Mucosa of descending colon (tissue), 3 donors: ENCODE data around the gene FBXO11. TPM values are rescaled to one million over a fixed set of nuclear protein-coding genes. Genes with fewer than 3 reads are reported as not detected.

Experiments
- ATAC-seq: fragments of 200-7000 bp; cut with Tn5 transposase; one replicate; pipeline ENCODE4 v1.9.1; 2020; ENCODE audit warnings: mild to moderate bottlenecking, moderate library complexity
- DNase-seq, 3 donors: peaks; one replicate each; pipeline ENCODE4 v3.0.0-alpha.2; 2020
- H3K36me3 ChIP-seq: fragments of 200-600 bp; one replicate; pipeline ENCODE4 v1.8.0; 2021; ENCODE audit warnings: low read depth, mild to moderate bottlenecking
- H3K4me1 ChIP-seq: fragments of 200-600 bp; one replicate; pipeline ENCODE4 v1.8.0; 2021; ENCODE audit warnings: low read depth, mild to moderate bottlenecking
- H3K4me3 ChIP-seq: fragments of 200-600 bp; one replicate; pipeline ENCODE4 v1.8.0; 2021; ENCODE audit warnings: mild to moderate bottlenecking
- H3K9me3 ChIP-seq: fragments of 200-600 bp; one replicate; pipeline ENCODE4 v1.8.0; 2021; ENCODE audit warnings: mild to moderate bottlenecking
- CTCF ChIP-seq: fragments of 200-600 bp; IDR thresholded peaks from one replicate; pipeline ENCODE4 v1.8.0; 2022; ENCODE audit warnings: antibody characterized with exemption, mild to moderate bottlenecking
- intact Hi-C, 2 donors: fragments of 100-400 bp; cut with DNase I in 1 of 2; cut with micrococcal nuclease in 1 of 2; formaldehyde crosslinking; loops; one replicate each; pipeline versions ENCODE4 v1.11.0 to v1.11.1; 2022; cut with DNase I, micrococcal nuclease
- long read RNA-seq, 2 donors: library from polyadenylated mRNA; unstranded; transcript quantifications; one replicate each; pipeline ENCODE4 v2.0.0, GENCODE V29; 2019 to 2021
- total RNA-seq, 3 donors: library from RNA; stranded (reverse); fragmentation: NEBNext Ultra II Directional in 2 of 3; extraction: Animal tissue kit (Norgen Biotek cat#: 25700) in 2 of 3; gene quantifications; one replicate each; pipeline versions ENCODE4 v1.2.1 to v1.2.4, GENCODE V29; 2021 to 2023
- donor health status: DM: no; HTN: no; CAD: no; lungs with moderate emphysema.
- donor health status: DM: no; HTN: no; CAD: no.
- donor health status: DM: no; HTN: yes; CAD: no.

Gene FBXO11
- total RNA-seq = 10 to 100 TPM; 40.7 to 70.4 (median 46.7) TPM
- long read RNA-seq, donor 1, full-length matches to known transcripts = 27 of 42 reads
- long read RNA-seq, donor 1, partial matches to known transcripts = 6 of 42 reads
- long read RNA-seq, donor 1, other reads (novel, unspliced or antisense) = 9 of 42 reads
- long read RNA-seq, donor 2, partial matches to known transcripts = 2 of 4 reads
- long read RNA-seq, donor 2, other reads (novel, unspliced or antisense) = 1 of 4 reads

DNA sequence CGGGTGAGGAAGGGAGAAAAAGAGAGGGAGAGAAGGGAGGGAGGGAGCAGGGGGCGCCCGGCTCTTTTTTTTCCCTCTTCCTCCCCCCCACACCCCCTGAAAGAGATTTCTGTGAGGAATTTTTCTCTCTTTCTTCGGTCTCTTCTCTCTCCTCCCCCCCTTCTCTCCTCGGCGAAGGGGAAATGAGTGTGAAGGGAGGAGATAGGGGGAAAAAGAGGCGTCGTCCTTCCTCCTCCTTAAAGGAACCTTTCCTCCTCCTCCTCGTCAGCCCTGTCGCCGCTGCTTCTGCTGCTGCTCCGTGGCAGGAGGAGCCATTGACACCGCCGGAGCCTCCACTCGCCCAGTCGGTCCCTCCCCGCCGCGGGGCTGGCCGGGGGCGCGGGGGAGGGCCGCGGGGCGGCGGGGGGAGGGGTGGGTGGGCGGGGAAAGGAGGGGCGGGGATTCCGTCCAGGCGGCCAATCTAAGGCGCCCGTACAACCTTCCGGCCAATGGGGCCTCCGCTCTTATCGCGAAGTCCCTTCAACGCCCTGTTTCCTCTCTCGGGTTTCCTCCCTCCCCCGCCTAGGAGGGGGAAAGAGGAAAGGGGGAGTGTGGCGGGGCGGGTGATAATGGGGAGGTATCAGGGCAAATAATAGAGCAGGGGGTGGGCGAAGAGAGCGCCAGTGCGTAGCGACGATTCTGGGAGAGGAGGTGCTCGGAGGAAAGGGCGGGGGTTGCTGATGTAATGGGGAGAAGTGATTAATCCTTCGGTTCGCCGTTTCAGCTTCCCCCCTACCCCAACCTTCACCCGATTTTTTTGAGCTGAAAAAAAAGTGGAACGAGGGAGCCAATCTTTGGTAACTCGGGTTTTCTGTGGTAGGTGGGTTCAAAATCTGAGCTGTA is at the start of gene FBXO11:
FBXO11 (minus strand) TSS at position 342 of the 882 bp plus-strand sequence. CDS start 778 bp downstream, outside the sequence.
- Histone ChIP-seq H3K36me3 (no peaks in the 10 kb centered on the region), H3K4me3 (peak within 1 kb of the TSS; percentile 93), H3K4me1 (peaks cover 8% of the 10 kb centered on the region), H3K9me3 (no peaks in the 10 kb centered on the region)
- peak; percentile 89 for ATAC-seq
- DNase-seq = peak; percentile 93 to 96 (median 94)
- intact Hi-C loops = loop anchor here in 1 of 2 donors (5.0 kb wide), 1 partner anchor 201 kb away; no protein-coding TSS in a partner anchor
- TF ChIP-seq CTCF = no peak

- no peak for TF ChIP-seq CTCF
- no peaks in the 10 kb centered on the region for H3K9me3 ChIP-seq
- no peak overlapping the region for H3K4me3 ChIP-seq
- H3K4me1 ChIP-seq = no peaks in the 10 kb centered on the region
- ATAC-seq (no peak), DNase-seq (no peak)
- intact Hi-C loops = no loop called here
- no peaks in the 10 kb centered on the region for H3K36me3 ChIP-seq
These were observed 44.3 kb upstream of the FBXO11 start for GRCh38 chr2:47950340-47951301.

DNA sequence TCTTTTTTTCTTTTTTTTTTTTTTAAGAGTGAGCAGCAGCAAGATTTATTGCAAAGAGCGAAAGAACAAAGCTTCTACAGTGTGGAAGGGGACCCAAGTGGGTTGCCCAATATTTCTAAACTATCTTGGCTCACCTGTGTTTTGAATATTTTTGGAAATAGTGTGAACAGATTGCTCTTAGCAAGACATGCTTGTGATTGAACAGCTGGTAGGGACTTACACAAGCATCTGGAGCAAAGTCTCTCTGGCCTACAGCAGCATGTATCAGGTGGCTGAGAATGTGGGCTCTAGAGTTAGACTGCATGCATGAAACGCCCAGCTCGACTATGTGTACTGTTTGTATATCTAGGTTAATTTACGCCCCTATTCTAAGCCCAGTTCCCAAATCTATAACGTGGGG is 40.3 kb upstream of the FBXO11 start:
- no peaks in the 10 kb centered on the region for H3K4me1 ChIP-seq
- H3K9me3 ChIP-seq = no peaks in the 10 kb centered on the region
- intact Hi-C loops = no loop called here
- H3K36me3 ChIP-seq = no peaks in the 10 kb centered on the region
- H3K4me3 ChIP-seq = no peak overlapping the region
- ATAC-seq = no peak
- no peak for DNase-seq
- no peak for TF ChIP-seq CTCF

DNA sequence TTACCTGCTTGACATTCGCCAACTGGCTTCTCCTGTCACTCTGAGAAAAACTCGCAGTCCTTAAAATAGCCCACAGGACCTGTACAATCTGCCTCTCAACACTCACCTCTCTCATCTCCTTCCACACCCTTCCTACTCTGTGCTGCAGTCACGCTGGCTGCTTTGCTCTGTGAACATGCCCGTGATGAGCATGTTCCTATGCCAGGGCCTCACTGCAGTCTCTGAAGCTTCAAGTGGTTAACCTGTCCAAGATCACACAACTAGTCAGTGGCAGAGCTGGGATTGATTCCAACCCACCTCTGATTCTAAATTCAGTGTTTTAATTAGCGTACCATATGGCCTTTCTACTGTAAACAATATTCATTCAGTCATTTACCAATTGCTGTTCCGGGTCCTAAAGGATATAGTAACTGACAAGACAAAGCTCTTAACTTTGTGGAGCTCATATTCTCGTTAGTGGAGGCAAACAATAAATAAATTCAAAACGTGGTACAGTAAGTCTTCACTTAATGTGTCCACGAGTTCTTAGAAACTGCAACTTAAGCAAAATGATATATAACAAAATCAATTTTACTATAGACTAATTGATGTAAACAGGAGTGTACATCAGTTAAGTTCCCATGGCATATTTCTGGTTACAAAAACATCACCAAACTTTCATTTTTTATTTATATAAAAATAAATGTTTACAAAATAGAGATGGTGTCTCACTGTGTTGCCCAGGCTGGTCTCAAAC is 38.9 kb upstream of the FBXO11 start:
- H3K4me1 ChIP-seq = no peaks in the 10 kb centered on the region
- no peaks in the 10 kb centered on the region for H3K9me3 ChIP-seq
- intact Hi-C loops = no loop called here
- no peak for TF ChIP-seq CTCF
- DNase-seq (no peak), ATAC-seq (no peak)
- H3K36me3 ChIP-seq = no peaks in the 10 kb centered on the region
- no peak overlapping the region for H3K4me3 ChIP-seq

DNA sequence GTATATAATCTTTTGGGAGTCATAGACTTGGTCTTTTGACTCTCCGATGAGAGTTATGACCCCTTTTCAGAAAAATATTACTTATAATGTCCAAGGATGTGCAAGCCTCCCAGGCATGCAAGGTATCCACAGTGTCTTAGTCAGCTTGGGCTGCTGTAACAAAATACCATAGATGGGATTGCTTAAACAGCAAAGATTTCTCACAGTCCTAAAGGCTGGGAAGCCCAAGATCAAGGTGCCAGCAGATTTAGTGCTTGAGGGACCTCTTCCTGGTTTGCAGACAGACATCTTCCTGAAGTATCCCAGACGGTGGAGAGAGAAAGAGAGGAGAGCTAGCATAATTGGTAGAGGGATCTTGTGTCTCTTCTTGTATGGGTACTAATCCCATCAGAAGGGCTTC is 35.6 kb upstream of the FBXO11 start:
- no peak for DNase-seq
- Histone ChIP-seq H3K4me1 (no peaks in the 10 kb centered on the region), H3K4me3 (no peak overlapping the region), H3K36me3 (no peaks in the 10 kb centered on the region), H3K9me3 (no peaks in the 10 kb centered on the region)
- intact Hi-C loops = no loop called here
- TF ChIP-seq CTCF = no peak
- no peak for ATAC-seq
